ENCODE results near the gene TSHZ1. TPM values are rescaled to one million over a fixed set of nuclear protein-coding genes. Genes with fewer than 3 reads are reported as not detected.

TSHZ1 gene
- total RNA-seq, 1 donor from 2014 or later, result 4.8 TPM

DNA sequence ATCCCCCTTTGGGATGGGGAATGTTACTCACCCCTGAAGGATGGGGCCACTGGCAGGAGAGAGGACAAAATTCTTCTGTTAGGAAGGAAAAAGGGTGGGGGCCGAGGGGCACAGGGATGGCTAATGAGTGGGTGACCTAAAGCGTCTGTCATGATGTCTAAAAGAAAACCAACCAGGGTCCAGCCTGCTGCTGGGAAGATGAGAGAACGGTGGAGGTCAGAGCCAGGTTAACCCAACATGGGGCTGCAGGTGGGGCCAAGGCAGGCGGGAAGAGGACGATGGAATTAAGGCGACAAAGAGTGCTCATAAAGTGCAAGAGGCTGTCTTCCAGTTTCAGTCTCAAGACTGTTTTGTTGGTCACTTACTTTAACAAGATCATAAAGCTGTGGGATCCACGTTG is 126.8 kb downstream of the TSHZ1 start:
- no peak overlapping the region for H3K4me3 ChIP-seq (ENCODE audit: low read depth, low read length)
- no peaks in the 10 kb centered on the region for H3K36me3 ChIP-seq (ENCODE audit: control insufficient read depth, insufficient read depth, low read length)
- no peak for DNase-seq (ENCODE audit: low read depth)
- H3K27me3 ChIP-seq (ENCODE audit: control insufficient read depth, insufficient read depth, low read length), result no peaks in the 10 kb centered on the region
- TF ChIP-seq, protein P1, sequence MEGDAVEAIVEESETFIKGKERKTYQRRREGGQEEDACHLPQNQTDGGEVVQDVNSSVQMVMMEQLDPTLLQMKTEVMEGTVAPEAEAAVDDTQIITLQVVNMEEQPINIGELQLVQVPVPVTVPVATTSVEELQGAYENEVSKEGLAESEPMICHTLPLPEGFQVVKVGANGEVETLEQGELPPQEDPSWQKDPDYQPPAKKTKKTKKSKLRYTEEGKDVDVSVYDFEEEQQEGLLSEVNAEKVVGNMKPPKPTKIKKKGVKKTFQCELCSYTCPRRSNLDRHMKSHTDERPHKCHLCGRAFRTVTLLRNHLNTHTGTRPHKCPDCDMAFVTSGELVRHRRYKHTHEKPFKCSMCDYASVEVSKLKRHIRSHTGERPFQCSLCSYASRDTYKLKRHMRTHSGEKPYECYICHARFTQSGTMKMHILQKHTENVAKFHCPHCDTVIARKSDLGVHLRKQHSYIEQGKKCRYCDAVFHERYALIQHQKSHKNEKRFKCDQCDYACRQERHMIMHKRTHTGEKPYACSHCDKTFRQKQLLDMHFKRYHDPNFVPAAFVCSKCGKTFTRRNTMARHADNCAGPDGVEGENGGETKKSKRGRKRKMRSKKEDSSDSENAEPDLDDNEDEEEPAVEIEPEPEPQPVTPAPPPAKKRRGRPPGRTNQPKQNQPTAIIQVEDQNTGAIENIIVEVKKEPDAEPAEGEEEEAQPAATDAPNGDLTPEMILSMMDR (IDR thresholded peaks at IDR 0.05; ENCODE audit: insufficient read depth, low read length, poor library complexity, severe bottlenecking), result no peak

DNA sequence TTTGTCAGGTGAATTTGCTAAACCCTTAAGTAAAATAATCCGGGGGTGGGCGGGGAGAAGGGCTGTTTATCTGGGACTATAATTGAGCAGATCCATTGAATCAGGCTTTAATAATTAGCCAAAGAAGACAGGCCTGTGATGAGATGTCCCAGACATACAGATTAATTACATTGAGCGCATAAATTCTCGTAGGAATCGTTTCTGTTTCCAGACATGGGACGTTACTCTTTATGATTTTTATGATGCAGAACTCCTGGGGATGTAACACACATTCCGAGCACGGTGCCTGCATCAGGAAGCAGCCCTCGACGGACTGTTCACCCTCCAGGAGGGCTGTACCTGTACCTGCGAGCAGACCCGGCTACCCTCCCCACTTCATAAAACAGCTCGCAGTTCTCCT is 128.0 kb downstream of the TSHZ1 start:
- no peak for DNase-seq (ENCODE audit: low read depth)
- no peak overlapping the region for H3K4me3 ChIP-seq (ENCODE audit: low read depth, low read length)
- H3K27me3 ChIP-seq (ENCODE audit: control insufficient read depth, insufficient read depth, low read length), result no peaks in the 10 kb centered on the region
- H3K36me3 ChIP-seq (ENCODE audit: control insufficient read depth, insufficient read depth, low read length), result no peaks in the 10 kb centered on the region
- TF ChIP-seq, protein P1 (IDR thresholded peaks at IDR 0.05; ENCODE audit: insufficient read depth, low read length, poor library complexity, severe bottlenecking), result no peak

Other genes starting within 250 kb of the TSHZ1 start
- 6.6 and 11.8 TPM in 2 replicates for gene PTGR3, start 1.7 kb upstream of the TSHZ1 start, total RNA-seq
- gene SMIM21, start 216.9 kb downstream of the TSHZ1 start, total RNA-seq, result not detected in 2 replicates

All from kidney epithelial cell (primary cell).